NCI-H1694 treated with DMSO at 0.1 percent for 48 hours (cell line): ENCODE measurements around the gene BSND.

ENCODE experiments used
- DNase-seq: peaks from one replicate; lab custom pipeline; 2025; lab: John Stamatoyannopoulos, UW

BSND gene

DNA sequence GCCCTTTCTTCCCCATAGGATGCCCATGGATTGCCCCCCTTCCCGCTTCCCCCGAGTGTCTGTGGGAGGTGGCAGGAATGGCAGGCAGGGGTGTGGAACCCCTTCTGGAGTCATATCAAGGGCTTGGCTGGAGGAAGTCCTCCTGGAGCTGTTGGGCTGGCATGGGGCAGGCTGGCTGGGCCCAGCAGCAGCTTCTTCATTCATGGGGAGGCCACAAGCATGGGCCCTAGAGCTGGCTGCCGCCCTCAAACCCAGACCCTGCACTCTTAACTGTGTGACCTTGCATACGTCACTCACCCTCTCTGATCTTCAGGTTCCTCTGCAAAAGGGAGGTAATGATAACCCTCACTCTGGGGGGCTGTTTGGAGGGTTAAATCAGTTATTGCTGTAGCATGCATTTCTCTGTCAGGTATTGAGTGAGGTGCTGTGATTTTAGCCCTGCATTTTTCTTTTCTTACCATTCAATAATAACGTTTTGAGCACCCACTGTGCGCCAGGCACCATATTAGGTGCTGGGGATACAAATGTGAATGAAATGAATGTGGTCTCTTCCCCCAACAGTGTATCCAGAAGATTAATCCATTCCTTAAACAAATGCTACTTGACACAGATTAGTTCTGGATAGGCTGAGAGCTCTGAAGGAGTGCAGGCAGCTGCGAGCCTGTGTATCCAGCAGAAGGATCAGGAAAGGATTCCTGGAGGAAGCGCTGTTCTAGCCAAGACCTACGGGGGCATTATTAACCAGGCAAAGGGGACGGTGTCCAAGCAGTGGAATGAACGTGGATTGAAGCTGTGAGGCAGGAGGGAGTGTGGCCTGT, 49.9 kb downstream of the BSND start:
- no peak for DNase-seq

DNA sequence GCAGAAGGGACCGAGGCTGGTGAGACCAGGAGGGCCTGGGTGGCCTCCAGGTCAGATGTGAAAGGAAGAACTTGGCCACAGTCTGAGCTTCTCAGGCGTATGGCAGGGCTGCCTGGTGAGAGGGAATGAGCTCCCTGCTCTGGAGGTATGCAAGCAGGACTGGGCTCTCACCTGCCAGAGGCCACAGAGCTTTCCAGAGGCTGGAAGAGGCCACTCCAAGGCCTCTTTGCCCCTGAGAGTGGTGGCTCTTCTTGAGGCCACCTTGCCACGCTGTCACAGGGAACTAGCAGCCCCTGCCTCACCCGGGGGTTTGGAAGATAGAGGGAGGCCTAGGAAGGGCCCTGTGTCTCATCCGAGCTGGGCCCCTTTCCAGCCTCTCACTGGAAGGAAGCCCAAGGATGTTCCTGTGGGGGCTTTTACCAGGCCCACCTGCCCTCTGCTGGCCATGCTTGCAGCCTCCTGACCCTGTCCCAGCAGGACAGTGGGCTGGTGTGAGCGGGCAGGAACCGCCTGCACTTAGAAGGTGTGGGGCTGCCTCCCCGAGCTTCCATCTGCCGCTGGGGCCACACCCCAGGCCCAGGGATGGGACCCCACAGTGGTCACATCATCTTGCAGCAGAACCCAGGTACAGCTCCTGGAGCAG, 50.7 kb downstream of the BSND start:
- no peak for DNase-seq

DNA sequence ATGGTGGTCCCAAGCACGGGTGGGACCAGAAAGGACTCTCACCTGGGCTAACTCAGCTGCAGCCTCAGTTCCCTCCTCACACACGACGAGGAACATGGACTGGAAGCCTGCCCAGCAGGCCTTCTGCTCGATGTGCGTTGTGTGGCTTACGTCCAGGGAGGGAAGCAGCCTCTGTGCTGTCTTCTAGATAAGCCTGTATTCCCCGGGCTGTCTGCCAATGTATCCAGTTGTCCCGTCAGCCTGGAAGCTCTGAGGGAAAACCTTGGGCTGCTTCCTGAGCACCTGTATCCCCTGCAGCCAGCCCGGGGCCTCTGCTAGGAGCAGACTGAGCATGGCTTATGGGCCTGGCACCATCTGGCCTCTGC, 51.2 kb downstream of the BSND start:
- peak; percentile 93 for DNase-seq

DNA sequence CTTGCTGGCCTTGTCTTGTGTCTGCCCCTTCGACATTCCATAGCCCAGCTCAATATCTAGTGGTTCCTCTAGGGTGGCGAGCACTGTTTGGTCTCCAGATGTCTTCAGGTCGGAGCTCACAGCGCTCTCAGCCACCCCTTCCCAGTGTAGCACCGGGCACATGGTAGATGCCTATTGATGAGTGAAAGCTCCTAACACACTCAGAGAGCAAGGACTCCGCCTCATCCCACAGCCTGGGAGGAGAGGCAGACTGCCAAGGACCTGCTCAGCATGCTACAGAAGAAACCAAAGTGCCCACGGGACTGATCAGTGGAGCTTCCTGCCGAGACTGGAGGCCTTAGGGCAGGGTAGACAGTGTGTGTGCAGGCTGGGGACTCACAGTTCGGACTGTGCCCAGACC, 51.5 kb downstream of the BSND start:
- DNase-seq, result peak; percentile 84

DNA sequence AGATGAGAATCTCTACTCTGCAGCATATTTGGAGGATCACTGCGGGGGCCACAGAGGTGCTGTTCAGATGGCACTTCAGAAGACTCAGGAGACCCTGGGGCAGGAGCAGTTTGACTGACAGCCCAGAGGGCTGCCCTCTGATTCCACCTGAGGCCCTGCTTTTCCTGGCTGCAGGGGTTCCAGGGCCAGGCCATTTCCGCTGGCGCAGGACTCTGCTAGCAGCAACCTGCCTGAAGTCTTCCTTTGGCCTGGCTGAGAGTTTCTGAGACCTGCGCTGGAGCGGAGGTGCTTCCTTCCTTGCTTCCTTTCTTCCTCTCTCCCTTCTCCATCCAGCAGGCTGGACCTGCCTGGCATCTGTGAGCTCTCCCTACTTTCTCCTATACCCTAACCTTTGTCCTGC, 52.4 kb downstream of the BSND start:
- no peak for DNase-seq

DNA sequence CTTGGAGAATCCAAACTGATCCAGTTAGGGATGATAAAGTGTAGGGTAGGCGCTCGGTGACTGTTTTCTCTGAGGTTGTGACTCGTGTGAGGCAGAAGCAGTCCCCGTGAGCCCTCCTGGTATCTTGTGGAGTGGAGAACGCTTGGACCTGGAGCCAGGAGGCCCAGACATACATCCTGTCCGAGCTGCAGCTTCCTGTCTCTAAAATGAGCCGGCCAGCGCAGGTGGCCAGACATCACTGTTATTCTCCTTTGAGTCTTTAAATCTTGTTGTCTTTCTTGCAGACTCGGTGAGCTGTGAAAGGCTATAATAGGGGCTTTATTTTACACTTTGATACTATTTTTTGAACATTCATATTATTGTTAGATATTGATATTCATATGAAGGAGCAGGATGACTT, 52.9 kb downstream of the BSND start:
- DNase-seq, result no peak

DNA sequence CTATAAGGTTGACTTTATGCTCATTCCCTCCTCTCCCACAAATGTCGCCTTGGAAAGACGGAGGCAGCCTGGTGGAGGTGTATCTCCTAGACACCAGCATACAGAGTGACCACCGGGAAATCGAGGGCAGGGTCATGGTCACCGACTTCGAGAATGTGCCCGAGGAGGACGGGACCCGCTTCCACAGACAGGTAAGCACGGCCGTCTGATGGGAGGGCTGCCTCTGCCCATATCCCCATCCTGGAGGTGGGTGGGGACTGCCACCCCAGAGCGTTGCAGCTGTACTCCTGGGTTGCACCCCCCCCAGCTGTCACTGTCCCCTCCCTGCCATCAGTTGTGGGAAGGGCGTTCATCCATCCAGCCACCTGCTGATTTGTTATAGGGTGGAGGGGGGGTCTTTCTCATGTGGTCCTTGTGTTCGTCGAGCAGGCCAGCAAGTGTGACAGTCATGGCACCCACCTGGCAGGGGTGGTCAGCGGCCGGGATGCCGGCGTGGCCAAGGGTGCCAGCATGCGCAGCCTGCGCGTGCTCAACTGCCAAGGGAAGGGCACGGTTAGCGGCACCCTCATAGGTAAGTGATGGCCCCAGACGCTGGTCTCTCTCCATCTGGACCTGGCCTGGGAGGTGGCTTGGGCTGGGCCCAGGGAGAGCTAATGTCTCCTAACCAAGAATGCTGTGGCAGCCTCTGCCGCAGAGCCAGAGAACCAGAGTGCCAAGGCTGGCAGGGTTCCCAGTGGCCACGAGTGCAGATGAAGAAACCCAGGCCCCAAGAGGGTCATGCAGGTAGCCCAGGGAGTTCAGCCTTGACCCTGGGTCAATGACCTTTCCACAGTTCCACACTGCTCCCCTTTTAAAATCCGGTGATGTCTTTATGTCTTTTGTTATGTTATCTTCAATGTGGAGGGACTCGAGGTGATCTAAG, 53.7 kb downstream of the BSND start:
- DNase-seq, result no peak

DNA sequence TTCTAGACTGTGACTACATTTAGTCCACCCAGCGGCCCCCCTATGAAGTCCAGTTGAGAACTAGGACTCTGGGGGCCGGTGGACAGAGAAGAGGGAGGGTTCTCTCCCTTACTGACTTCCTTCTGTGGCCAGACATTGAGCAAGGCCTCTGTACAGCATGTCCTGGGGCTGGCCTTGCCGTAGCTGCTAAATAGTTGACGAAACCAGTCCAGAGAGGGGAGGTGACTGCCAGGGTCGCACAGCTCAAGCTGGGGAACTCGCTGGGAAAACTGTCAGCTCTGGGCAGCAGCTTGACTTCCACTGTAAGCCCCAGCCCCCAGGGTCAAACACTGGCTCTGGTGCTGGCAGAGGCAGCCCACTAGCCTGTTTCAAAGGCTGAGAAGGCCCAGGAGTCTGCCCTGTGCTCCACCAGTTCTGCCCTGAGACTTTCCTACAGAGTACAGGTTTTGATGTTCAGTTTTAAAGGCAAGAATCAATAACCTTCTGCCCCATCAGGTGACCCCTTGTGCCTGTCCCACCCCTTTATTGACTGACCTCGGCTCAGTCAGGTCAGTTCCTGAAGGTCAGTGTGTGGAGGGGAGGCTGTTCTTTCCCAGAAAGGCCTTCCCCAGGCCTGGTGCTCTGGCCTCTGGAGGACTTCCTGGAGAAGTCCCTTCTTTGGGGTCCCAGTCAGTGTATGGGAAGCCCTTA, 54.7 kb downstream of the BSND start:
- DNase-seq, result no peak

DNA sequence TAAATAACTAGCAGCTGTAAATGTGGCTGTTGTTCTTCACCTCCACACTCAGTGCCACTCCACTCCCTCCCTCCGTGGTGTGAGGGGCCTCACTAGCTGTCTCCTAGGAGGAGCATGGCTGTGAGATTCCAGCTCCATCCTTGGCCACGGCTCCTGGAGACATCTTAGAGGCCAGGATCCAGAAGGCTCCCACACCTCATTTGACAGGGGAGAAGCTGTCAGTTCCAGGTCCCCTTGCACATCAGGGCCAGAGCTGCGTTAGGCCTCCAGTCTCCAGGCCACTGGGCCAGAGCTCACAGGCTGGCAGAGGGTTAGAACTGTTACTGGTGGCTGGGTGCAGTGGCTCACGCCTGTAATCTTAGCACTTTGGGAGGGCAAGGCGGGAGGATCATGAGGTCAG, 55.7 kb downstream of the BSND start:
- no peak for DNase-seq

DNA sequence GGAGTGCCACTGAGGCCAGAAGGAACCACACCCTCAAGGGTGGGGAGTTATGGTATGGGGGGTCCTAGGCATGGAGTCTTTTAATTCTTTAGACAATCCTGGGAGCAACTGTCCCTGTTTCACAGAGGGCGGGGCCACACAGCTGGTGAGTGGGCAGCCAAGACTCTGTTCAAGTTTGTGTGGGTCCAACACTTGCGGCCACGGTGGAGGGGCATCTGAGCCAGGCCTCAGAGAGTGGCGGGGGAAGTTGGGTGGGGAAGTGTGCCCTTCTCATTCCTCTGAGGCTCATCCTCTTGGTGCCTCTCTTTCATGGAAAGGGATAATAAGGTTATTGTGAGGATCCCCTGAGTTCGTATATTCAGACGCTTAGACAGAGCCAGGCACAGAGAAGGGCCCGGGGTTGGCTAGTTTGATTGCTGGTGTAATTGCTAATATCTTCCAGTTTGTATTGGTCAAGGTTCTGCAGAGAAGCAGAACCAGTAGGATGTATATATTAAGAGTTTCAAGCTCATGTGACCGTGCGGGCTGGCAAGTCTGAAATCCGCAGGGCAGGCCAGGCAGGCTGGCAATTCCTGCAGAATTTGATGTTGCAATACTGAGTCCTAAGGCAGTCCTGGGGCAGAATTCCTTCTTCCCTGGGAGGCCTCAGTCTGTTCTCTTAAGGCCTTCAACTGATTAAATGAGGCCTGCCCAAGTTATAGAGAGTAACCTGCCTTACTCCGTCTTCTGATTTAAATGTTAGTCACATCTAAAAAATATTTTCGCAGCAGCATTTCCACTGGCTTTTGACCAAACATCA, 56.5 kb downstream of the BSND start:
- no peak for DNase-seq

DNA sequence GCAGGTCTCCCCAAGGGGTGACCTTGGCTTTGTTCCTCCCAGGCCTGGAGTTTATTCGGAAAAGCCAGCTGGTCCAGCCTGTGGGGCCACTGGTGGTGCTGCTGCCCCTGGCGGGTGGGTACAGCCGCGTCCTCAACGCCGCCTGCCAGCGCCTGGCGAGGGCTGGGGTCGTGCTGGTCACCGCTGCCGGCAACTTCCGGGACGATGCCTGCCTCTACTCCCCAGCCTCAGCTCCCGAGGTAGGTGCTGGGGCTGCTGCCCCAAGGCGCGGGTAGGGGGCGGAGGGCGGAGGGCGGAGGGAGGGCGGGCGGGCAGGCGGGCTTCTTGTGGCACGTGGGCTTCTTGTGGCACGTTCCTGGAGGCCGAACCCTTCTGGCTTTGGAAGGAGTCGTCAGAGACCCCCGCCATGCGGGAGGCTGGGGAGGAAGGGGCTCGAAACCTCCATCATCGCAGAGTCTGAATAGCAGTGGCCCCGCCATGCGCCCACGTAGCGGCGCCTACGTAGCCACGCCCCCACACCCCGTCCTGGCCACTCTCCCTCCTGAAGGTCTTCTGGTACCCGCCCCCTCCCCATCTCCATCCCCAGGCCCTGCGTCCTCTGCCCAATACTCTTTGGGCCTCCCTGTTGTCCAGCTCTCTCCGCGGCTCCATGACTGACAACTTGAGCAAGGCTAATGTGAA, 57.4 kb downstream of the BSND start:
- no peak for DNase-seq

DNA sequence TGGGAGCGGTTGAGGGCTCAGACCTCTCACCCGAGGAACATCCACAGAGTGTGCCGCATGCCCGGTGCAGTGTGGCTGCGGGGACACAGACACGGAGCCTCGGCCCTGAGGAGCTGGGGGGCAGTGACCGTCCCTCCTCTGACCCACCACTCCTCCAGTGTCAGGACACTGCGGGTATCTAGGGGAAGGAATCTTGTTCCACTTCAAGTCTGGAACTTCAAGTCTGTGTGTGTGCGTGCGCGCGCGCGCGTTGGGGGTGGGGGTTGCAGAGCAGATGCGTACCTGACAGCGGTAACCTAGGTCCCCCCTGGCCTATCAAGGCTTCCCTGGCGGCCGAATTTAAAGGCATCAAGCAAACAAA, 57.9 kb downstream of the BSND start:
- no peak for DNase-seq

DNA sequence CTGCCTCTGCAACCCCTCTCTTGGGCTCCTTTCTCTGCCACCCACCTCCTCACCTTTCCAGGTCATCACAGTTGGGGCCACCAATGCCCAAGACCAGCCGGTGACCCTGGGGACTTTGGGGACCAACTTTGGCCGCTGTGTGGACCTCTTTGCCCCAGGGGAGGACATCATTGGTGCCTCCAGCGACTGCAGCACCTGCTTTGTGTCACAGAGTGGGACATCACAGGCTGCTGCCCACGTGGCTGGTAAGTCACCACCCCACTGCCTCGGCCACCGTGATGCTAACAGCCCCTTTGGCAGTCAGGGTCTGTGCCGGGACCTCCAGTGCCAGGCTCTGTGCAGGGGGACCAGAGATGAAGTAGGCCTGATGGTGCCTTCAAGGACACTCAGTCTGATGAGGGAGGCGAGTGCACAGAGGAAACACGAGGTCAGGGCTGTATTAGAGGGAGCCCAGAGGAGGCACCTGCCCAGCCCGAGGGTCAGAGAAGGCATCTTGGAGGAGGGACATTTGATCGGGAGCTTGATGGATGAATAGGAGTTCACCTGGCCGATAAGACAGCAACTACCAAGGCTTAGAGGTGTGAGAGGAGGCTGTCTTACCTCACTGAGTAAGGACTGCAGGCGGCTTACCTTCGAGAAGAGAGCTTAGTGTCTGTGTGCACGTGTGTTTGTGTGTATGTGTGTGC, 58.7 kb downstream of the BSND start:
- no peak for DNase-seq

DNA sequence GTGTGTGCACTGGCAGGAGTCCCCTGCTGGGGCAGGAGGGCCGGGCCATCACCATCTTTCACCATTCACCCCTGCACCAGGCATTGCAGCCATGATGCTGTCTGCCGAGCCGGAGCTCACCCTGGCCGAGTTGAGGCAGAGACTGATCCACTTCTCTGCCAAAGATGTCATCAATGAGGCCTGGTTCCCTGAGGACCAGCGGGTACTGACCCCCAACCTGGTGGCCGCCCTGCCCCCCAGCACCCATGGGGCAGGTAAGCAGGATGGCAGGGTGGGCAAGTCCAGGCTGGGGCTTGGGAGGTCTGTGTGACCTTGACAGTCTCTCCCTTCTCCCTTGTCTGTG, 59.2 kb downstream of the BSND start:
- no peak for DNase-seq

DNA sequence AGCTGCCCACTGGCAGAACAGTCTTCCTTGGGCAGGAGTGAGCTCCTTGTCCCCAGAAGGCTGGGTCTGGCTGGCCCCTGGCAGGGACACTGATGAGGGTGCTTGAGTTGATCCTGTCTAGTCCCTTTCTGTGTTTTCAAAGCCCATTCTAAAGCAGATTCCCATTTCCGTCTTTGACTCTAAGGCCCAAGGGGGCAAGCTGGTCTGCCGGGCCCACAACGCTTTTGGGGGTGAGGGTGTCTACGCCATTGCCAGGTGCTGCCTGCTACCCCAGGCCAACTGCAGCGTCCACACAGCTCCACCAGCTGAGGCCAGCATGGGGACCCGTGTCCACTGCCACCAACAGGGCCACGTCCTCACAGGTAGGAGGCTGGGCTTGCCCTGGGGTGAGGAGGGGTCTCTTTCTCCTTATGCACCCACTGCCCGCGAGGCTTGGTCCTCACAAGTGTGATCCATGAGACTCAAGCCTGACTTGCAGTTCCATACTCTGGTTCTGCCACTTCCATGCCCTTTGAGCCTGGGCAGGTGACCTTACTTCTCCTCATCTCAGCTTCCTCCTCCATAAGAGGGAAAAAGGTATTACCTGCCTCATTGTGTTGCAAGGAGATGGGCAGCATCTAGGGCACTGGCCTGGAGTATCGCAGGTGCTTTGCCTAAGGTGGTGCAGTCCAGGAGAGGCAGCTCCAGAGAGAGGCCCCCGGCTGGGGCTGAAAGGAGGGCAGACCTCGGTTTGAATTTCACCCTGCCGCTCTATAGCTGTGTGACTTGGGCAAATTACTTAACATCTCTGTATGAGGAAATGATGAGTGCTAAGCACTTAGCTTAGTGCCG, 60.8 kb downstream of the BSND start:
- no peak for DNase-seq

DNA sequence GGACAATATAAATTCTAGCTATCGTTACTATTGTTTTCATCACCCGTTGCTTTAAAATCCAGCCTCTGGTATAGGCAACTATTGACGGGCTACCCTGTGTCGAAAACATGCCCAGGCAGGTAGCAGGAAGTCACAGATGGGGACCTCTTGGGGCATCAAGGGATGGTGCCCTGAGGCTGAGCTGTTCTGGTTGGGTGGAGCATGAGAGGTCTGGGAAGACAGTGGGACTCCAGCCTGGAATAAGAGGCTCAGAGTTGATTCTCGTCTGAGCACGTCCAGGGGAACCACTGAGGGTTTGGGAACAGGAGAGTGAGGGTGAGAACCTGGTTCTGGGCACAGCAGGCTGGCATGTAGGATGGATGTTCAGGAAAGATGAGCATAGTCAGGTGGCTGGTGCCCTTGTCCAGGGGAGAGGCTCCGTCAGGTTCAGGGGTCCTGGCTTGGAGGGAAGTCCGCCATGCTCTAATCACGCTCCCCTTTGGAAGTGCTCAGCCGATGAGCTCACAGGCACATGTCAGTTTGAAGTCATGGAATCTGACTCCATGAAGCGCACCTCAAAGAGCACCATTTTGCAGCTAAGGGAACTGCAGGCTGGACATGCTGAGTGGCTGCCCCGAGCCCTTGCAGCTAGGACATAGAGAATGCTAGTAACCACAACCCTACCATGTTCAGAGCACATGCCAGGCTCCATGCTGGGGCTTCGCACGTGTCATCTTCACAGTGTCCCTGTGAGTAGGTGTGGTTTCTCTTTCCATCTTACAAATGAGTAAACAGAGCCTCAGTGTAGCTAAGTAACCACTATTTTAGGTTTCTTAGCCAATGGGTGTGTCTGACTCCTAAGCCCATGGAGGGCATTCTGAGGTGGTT, 61.6 kb downstream of the BSND start:
- peak; percentile 43 for DNase-seq

DNA sequence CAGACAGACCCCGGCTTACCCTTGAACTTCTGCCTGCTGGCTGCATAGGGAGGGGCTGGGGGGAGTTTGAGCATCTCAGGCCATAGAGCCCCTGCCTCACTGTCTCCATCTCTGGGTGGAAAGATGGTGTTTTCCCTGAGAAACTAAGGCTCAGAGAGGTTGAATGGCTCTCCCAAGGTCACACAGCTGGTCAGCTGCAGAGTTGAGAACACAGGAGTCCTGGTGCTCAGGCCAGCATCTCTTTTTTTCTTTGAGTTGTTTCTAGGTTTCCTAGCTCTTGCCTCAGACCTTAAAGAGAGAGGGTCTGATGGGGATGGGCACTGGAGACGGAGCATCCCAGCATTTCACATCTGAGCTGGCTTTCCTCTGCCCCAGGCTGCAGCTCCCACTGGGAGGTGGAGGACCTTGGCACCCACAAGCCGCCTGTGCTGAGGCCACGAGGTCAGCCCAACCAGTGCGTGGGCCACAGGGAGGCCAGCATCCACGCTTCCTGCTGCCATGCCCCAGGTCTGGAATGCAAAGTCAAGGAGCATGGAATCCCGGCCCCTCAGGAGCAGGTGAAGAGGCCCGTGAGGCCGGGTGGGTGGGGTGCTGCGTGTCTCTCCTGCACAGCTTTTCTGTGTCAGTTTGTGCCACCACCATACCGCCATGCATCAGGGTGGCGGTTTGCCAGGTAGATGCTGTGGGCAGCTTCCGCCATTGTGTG, 62.4 kb downstream of the BSND start:
- no peak for DNase-seq
